AG09309 (cell line): ENCODE data around the gene CYRIA.

Source experiments
- DNase-seq: peaks from one replicate; pipeline ENCODE4 v3.0.0-alpha.2; 2010; ENCODE audit warnings: low read depth
- H3K4me3 ChIP-seq: 2 replicates; pipeline ENCODE4 v1.5.1; 2011; ENCODE audit warnings: mild to moderate bottlenecking, low read depth, low read length, moderate library complexity; ENCODE audit not compliant: control insufficient read depth
- TF ChIP-seq, protein P1 (sequence below): IDR thresholded peaks from 2 replicates; pipeline ENCODE4 v1.5.1; 2011; ENCODE audit warnings: mild to moderate bottlenecking, low read depth, low read length, inconsistent platforms; ENCODE audit not compliant: insufficient read depth, control insufficient read depth; ENCODE audit errors: missing control alignments

The CYRIA gene

GRCh38 chr2:16665748-16666448 lies at the start of gene CYRIA:
Gene CYRIA (minus strand): TSS chr2:16665834. CDS start chr2:16588119, 77,715 bp downstream.
- H3K4me3 ChIP-seq, result peak within 1 kb of the TSS; percentile 39
- TF ChIP-seq, protein P1, sequence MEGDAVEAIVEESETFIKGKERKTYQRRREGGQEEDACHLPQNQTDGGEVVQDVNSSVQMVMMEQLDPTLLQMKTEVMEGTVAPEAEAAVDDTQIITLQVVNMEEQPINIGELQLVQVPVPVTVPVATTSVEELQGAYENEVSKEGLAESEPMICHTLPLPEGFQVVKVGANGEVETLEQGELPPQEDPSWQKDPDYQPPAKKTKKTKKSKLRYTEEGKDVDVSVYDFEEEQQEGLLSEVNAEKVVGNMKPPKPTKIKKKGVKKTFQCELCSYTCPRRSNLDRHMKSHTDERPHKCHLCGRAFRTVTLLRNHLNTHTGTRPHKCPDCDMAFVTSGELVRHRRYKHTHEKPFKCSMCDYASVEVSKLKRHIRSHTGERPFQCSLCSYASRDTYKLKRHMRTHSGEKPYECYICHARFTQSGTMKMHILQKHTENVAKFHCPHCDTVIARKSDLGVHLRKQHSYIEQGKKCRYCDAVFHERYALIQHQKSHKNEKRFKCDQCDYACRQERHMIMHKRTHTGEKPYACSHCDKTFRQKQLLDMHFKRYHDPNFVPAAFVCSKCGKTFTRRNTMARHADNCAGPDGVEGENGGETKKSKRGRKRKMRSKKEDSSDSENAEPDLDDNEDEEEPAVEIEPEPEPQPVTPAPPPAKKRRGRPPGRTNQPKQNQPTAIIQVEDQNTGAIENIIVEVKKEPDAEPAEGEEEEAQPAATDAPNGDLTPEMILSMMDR, result no peak
- no peak for DNase-seq

GRCh38 chr2:16713011-16713423 lies 47.4 kb upstream of the CYRIA start:
- TF ChIP-seq, protein P1, result no peak
- no peak overlapping the region for H3K4me3 ChIP-seq
- DNase-seq, result no peak

- TF ChIP-seq, protein P1, result no peak
- H3K4me3 ChIP-seq, result no peak overlapping the region
- no peak for DNase-seq
Measured at GRCh38 chr2:16709769-16710168, 44.1 kb upstream of the CYRIA start.

DNA sequence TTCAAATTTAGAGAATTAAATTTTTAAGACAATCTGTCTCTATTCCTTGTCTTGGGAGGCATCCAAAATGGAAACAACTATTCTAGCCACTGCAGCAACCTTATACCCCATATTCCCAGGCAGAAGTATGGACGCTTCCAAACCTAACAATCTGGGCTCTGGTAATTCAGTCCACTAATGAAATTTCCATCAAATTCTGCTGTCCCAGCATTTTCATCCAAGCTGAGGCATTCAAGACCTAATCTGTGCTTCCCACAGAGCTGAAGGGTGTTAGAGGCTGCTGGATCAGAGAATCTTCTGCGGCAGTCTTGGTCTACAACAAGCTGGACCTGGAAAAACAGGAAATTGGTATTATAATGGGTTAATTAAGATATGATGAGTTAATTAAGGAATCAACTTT lies 42.5 kb upstream of the CYRIA start:
- no peak for DNase-seq
- TF ChIP-seq, protein P1, result no peak
- no peak overlapping the region for H3K4me3 ChIP-seq

DNA sequence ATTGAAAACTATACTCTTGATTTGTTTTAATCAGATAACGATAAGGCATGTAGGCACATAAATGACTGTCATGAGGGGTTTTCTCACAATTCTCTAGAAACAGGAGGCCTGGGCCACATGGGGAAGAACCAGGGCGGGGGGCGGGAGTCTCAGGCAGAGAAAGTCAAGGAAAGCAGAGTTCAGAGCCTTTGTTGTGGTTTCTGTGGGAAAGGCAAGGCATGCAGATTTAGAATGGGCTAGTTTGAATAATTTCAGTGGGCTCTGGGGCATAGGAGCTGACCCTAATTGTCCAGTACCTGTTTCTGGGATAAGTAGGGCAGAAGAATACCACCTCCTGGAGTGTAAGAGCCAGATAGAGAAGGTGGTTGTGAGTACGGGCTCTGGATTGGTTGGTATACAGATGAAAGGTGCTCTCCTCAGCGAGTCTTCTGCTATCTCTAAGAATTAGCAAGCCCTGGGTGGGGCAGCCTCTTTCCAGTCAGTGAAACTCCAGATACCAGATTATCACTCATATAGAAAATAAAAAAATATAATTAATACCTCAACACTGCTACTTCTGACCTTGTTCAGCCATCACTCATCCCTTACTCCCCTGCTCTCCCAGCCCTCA lies 41.5 kb upstream of the CYRIA start:
- no peak overlapping the region for H3K4me3 ChIP-seq
- TF ChIP-seq, protein P1, result no peak
- DNase-seq, result no peak

DNA sequence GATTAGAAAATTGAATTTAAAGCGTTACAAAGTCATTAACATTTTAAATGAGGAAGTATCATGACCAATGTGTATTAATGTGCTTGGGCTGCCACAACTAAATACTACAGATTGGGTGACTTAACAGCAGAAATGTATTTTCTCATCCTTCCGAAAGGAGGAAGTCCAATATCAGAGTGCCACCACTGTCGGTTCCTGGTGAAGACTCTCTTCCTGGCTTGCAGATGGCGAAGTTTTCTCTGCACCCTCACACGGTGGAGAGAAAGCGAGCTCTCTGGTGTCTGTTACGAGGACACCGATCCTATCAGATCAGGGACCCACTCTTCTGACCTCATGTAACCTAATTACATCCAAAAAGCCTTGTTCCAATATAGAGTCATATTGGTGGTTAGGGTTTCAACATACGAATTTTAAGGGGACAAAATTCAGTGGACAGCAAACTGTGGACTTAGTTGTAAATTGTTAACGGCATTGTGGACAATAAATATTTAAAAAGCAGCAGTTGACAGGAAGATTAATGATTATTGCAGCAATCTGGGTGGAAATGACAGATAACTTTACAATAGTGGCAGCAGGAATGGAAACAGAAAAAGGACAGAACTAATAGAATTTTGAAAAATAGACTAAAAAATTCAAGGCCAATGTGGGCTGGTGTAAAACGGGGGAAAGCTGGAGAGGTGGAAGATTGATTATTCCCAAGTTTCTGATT lies 35.1 kb upstream of the CYRIA start:
- no peak for DNase-seq
- H3K4me3 ChIP-seq, result no peak overlapping the region
- TF ChIP-seq, protein P1, result no peak
